ES-I3 (cell line): ENCODE results near the gene PCDH1.
A peak's percentile ranks its signal among the peaks of the same experiment; 100 is the strongest.
"Not testable (repeated sequence)": the region's sequence is repeated elsewhere in the genome, so short reads cannot be mapped to it uniquely, and the experiment has no call there.

Experiments used
- H3K36me3 ChIP-seq: 2 replicates; pipeline ENCODE4 v1.6.1; 2013; ENCODE audit warnings: mild to moderate bottlenecking, low read length, control low read depth, moderate library complexity; ENCODE audit not compliant: insufficient read depth
- H3K4me1 ChIP-seq: 2 replicates; pipeline ENCODE4 v1.6.1; 2013; ENCODE audit warnings: mild to moderate bottlenecking, control low read depth, low read length; ENCODE audit not compliant: insufficient read depth
- H3K9ac ChIP-seq: 2 replicates; pipeline ENCODE4 v1.6.1; 2013; ENCODE audit warnings: low read depth, mild to moderate bottlenecking, low read length, moderate library complexity
- H3K9me3 ChIP-seq: 2 replicates; pipeline ENCODE4 v1.6.1; 2013; ENCODE audit warnings: mild to moderate bottlenecking, low read length, moderate library complexity; ENCODE audit not compliant: control insufficient read depth, insufficient read depth

Gene PCDH1

DNA sequence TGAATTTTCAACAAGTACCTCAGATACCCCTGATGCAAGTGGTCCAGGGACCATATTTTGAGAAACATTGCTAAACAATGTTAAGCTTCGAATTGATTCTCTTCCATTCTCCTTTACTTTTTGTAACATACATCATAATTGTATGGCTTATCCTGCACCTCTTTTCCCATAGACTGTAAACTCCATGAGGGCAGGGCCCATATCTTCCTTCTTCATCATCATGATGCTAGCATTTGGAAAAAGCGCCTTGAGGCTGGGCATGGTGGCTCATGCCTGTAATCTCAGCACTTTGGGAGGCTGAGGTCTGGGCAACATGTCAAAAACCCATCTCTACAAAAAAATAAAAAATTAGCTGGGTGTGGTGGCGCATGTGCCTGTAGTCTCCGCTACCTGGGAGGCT is 31.0 kb upstream of the PCDH1 start:
- H3K4me1 ChIP-seq: peaks cover 6% of the 10 kb centered on the region
- H3K9me3 ChIP-seq: no peaks in the 10 kb centered on the region
- no peaks in the 10 kb centered on the region for H3K36me3 ChIP-seq
- H3K9ac ChIP-seq: no peak overlapping the region

DNA sequence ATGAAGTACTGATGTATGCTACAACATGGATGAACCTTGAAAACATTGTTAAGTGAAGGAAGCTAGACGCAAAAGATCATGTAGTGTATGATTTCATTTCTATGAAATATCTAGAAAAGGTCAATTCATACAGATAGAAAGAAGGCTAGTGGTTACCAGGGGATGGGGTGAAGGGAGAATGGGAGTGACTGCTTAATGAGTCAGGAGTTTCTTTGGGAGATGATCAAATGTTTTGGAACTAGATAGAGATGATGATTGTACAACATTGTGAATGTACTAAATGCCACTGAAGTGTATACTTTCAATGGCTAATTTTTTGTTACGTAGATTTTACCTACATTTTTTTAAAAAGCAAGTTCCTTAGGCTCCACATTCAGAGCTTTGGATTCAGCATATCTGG is 30.6 kb upstream of the PCDH1 start:
- H3K4me1 ChIP-seq: peaks cover 6% of the 10 kb centered on the region
- no peaks in the 10 kb centered on the region for H3K36me3 ChIP-seq
- no peaks in the 10 kb centered on the region for H3K9me3 ChIP-seq
- H3K9ac ChIP-seq: no peak overlapping the region

DNA sequence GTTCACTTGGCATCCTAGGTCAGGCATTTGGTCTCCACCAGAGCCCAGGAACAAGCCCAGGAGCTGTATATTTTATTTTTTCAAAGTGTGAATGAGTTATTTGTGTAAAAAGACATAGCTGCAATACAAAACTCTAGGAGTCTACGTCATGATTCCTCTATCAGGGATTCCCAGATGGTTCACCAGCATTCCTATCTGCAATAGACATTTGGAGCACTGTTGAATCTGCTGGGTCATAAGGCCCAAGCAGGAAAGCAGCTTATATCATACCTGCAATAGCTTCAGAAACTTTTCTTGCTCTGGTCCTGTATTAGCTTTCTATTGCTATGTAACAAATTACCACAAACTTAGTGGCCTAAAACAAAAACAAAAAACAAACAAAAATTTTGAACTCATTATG is 28.8 kb upstream of the PCDH1 start:
- H3K36me3 ChIP-seq: no peaks in the 10 kb centered on the region
- H3K4me1 ChIP-seq: no peaks in the 10 kb centered on the region
- H3K9ac ChIP-seq: no peak overlapping the region
- H3K9me3 ChIP-seq: no peaks in the 10 kb centered on the region

DNA sequence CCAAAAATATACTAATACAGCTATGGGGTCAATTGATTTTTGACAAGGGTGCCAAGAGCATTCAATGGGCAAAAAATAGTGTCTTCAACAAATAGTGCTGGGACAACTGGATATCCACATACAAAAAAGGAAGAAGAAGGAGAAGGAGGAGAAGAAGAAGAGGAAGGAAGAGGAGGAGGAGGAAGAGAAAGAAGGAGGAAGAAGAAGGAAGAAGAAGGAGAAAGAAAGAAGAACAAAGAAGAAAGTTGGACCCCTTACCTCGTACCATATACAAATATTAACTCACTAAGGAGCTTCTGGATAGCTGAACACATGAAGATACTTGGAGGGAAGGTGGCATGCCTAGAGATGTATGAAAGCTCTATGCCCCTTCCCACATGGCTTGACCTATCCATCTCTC is 28.3 kb upstream of the PCDH1 start:
- Histone ChIP-seq H3K9me3 (no peaks in the 10 kb centered on the region), H3K4me1 (no peaks in the 10 kb centered on the region), H3K9ac (no peak overlapping the region), H3K36me3 (no peaks in the 10 kb centered on the region)

DNA sequence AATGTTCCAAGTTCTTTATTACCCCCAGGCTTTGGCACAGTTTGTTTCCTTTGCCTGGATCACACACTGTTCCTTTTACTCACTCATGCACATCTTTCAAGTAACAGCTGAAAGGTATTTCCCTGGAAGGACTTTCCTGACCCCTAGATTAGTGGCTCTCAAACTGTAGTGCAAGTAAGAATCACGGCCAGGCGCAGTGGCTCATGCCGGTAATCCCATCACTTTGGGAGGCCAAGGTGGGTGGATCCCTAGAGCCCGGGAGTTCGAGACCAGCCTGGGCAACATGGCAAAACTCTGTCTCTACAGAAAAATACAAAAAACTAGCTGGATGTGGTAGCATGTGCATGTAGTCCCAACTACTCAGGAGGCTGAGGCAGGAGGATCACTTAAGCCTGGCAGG is 26.3 kb upstream of the PCDH1 start:
- Histone ChIP-seq H3K36me3 (no peaks in the 10 kb centered on the region), H3K9me3 (no peaks in the 10 kb centered on the region), H3K4me1 (no peaks in the 10 kb centered on the region)

DNA sequence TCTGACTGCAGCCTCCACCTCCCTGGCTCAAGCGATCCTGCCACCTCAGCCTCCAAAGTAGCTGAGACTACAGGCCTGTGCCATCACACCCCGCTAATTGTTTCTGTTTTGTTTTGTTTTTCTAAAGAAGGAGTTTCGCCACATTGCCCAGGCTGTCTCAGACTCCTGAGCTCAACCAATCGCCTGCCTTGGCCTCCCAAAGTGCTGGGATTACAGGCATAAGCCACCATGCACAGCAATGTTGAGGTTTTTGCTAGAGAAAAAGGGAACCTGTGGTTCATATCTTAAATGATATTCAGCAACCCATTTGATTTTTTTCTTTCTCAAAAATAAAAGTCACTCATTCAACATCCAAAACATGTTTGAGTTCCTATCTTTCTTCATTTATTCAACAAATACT is 25.1 kb upstream of the PCDH1 start:
- Histone ChIP-seq H3K9me3 (no peaks in the 10 kb centered on the region), H3K36me3 (no peaks in the 10 kb centered on the region), H3K4me1 (no peaks in the 10 kb centered on the region), H3K9ac (no peak overlapping the region)

More for the DNA sequence above, 26.3 kb upstream of the PCDH1 start:
- H3K9ac ChIP-seq: no peak overlapping the region

DNA sequence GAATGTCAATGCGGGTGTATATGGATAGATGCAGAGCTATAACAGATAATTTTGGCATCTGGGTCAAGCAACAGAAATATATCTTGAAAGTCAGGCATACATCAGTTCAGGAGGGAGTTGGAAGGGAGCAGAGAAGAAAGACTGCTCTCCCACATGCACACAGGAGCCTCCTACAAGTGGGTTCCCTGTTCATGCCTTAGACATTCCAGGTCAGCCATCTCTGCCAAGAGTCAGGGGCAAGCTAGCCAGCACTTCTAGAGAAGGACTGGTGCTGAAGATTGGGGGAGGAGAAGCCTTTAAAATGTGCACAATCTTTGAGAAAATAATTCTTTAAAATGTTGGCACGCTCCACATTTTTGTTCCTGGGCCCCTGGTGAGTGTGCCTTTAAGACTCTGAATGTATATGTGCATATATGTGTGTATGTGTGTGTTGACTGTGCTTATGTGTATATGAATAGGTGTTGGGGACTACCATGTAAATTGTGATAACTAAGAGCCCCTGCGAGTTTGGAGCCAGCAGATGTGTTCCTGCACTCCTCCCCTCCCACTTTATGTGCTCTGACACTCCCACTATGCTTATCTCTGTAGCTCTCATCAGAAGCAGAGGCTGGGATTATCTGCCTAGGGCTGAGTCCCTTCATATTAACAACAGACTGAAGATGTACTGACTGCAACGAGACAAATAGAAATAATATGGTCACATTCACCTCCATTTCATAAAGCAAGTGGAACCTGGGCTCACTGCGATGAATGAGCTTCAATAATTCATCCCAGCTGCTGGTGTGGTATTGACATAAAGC is 24.0 kb upstream of the PCDH1 start:
- no peaks in the 10 kb centered on the region for H3K4me1 ChIP-seq
- no peaks in the 10 kb centered on the region for H3K36me3 ChIP-seq
- no peaks in the 10 kb centered on the region for H3K9me3 ChIP-seq
- no peak overlapping the region for H3K9ac ChIP-seq

DNA sequence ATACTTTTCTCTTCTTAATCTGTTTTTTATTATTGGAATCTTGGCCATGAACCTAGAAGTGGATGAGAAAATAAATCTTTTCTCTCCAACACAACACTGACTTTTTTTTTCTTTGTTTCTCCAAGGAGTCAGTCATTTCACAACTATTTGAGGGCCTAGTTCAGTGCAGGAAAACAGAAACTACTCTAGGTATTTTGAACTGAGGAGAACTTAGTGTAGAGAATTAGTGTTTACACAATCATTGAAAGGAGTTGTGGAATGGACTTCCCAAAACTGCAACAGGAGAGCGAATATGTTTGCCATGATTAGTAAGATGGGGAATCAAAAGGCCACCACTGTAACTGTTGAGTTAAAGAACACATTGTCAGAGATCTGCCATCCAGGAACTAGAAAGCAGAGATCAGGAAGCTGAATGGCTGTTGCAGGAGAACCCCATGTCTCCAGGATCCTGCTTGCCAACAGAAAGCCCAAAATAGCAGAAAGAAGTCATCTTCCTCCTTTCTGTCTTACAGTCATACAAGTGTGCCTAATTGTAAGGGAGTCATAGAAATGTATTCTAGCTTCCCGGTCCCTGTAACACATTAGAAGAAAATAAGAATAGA is 20.3 kb upstream of the PCDH1 start:
- Histone ChIP-seq H3K4me1 (no peaks in the 10 kb centered on the region), H3K9ac (no peak overlapping the region), H3K36me3 (no peaks in the 10 kb centered on the region), H3K9me3 (no peaks in the 10 kb centered on the region)

DNA sequence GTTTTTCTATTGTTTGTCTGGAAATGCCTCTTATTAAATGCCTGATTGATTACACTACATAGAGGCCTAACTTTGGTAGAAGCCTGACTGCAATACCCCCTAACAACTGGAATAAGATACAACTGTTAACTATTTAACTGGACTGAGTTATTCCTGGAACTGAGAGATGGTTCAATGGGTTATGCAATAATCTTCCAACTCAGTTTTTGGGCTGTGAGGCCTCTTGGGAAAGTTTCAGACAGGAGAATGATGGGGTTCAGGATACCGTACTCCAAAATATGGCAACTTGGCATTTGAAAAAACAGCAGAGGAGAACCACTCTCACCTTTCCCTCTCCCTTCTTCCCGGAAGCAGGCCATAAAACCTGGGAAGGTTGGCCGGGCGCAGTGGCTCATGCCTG is 19.2 kb upstream of the PCDH1 start:
- H3K36me3 ChIP-seq: no peaks in the 10 kb centered on the region
- no peak overlapping the region for H3K9ac ChIP-seq
- no peaks in the 10 kb centered on the region for H3K9me3 ChIP-seq
- H3K4me1 ChIP-seq: no peaks in the 10 kb centered on the region

DNA sequence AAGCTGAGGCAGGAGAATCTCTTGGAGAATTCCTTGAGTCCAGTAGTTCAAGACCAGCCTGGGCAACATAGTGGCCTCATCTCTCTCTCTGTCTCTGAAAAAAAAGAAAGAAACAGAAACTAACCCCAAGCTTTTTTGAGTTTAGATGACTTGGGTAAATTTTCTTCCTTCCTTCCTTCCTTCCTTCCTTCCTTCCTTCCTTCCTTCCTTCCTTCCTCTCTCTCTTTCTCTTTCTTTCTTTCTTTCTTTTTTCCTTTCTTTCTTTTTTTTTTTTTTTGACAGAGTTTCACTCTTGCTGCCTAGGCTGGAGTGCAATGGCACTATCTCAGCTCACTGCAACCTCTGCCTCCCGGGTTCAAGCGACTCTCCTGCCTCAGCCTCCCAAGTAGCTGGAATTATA is 12.2 kb upstream of the PCDH1 start:
- not testable (repeated sequence) for H3K9ac ChIP-seq, H3K9me3 ChIP-seq, H3K36me3 ChIP-seq, H3K4me1 ChIP-seq

DNA sequence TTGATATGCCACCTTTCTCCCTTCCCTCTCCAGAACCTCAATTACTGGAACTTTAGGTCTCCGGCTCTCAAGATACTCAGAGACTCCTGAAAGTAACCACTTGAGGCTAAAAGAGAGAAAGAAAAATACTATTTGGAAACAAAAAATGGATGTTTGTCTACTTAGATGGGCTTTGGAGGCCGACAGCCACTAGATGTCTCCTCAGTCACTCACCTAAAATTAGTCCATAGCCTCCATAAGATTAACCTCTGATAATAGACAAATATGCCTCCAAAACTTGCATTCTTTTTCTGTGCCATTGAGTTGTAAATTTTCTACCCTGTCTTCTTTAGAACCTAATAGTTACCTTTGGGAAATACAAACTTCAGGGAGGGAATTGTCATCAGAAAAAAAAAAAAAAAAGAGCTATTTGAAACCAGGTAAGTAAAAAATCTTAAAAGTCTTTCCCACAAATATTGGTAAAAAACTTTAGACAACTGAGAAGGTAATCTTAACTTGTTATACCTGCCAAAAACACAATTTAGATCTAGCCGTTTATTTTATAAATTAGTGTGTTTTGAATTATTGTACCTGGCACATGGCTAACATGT is 11.2 kb upstream of the PCDH1 start:
- no peaks in the 10 kb centered on the region for H3K36me3 ChIP-seq
- H3K4me1 ChIP-seq: no peaks in the 10 kb centered on the region
- H3K9me3 ChIP-seq: no peaks in the 10 kb centered on the region
- no peak overlapping the region for H3K9ac ChIP-seq

DNA sequence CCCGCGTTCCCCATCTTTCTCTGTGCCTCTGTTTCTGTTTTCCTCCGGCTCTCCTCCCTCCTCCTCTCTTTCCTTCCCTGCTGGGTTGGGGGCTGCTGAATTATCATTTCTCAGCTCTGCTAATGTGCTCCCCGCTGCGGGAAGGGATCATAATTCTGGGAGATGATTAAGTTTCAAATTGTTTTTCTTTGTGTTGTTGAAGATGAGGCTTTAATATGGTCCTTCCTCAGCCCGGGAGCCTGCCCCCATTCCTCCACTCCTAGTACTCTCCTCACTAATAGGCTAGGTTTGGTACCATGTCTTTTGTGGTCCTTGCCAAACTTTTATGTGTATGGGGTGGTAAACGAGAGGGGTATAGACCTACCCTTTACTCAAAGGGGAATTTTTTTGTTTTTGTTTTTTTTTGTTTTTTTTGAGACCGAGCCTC is 5.7 kb upstream of the PCDH1 start:
- Histone ChIP-seq H3K36me3 (no peaks in the 10 kb centered on the region), H3K9me3 (no peaks in the 10 kb centered on the region), H3K9ac (peak overlapping the region; percentile 46; the same call in 1 of the 2 replicates), H3K4me1 (peaks cover 33% of the 10 kb centered on the region)

DNA sequence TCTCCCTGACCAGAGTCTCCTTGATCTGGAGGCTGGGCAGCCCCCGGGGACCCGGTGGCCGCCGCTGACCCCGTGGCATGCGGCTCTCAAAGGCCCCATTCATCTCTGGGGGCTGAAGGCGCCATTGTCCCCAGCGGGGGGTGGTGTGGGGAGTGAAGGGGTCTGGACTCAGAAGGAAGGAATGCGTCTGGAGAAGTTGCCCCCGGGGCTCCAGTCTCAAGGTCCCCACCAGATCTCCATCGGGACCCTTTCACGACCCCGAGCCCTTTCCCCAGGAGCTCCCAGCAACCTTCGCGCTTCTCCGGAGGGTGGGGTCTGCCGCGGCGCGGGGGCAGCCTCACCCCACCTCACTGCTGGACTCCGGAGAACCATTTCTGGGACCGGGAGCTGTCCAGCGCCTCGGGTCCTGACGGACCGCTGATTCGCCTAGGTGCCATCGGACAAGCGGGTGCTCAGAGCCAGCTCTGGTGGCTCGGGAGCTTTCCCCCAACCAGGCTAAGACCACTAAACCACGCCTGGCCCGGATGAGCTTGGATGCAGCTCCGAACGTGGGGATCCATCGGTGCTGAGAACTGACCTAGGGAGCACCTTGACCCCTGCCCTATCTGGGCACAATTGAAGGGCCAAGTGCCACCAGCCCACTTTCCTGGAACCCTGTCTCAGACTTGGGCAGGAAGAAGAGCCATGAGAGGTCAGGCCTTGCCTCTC is 5.1 kb upstream of the PCDH1 start:
- Histone ChIP-seq H3K36me3 (no peaks in the 10 kb centered on the region), H3K4me1 (peaks cover 33% of the 10 kb centered on the region), H3K9ac (peak overlapping the region; percentile 46; the same call in 1 of the 2 replicates), H3K9me3 (no peaks in the 10 kb centered on the region)

DNA sequence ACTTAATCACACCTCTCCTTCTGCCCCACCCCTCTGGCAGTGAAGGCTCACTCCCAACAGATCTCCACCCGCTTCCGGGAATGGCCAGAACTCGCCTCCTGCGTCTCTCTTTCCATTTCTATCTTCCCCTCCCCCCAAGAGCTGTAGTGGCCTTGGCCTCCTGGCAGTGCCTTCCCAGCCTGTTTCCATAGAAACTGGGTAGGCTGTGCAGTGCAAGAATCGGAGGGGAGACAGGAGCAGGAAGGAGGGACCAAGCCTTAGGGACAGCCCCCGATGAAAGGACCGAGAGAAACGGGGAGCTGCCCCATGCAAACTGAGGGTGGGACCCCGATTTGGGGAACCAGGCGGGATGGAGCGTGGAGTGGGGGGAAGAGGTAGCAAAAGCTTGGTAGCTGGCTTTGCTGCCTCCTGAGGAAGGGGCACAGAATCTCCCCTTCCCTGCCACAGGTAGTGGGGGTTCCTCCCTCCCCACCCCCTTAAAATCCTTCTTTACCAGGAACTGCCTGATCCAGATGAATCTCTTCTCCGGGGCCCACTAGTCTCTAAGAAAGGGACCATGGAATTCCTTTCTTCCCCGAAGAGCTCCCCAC is 4.5 kb upstream of the PCDH1 start:
- Histone ChIP-seq H3K9me3 (no peaks in the 10 kb centered on the region), H3K36me3 (no peaks in the 10 kb centered on the region), H3K4me1 (peaks cover 33% of the 10 kb centered on the region)

More for the DNA sequence above, 4.5 kb upstream of the PCDH1 start:
- H3K9ac ChIP-seq: peak overlapping the region; percentile 46; the same call in 1 of the 2 replicates
